B cell (primary cell): ENCODE measurements around the gene SLC39A12.

Experiments
- EZH2 ChIP-seq: IDR thresholded peaks from 2 replicates; pipeline ENCODE4 v1.6.1; 2012; ENCODE audit warnings: borderline replicate concordance, low read depth, mild to moderate bottlenecking, moderate library complexity, low read length; ENCODE audit not compliant: insufficient read depth, poor library complexity, severe bottlenecking
- TF ChIP-seq, protein P1 (sequence below): fragments of 200-600 bp; IDR thresholded peaks from one replicate; pipeline ENCODE4 v1.8.0; 2022; ENCODE audit warnings: antibody characterized with exemption, mild to moderate bottlenecking

DNA sequence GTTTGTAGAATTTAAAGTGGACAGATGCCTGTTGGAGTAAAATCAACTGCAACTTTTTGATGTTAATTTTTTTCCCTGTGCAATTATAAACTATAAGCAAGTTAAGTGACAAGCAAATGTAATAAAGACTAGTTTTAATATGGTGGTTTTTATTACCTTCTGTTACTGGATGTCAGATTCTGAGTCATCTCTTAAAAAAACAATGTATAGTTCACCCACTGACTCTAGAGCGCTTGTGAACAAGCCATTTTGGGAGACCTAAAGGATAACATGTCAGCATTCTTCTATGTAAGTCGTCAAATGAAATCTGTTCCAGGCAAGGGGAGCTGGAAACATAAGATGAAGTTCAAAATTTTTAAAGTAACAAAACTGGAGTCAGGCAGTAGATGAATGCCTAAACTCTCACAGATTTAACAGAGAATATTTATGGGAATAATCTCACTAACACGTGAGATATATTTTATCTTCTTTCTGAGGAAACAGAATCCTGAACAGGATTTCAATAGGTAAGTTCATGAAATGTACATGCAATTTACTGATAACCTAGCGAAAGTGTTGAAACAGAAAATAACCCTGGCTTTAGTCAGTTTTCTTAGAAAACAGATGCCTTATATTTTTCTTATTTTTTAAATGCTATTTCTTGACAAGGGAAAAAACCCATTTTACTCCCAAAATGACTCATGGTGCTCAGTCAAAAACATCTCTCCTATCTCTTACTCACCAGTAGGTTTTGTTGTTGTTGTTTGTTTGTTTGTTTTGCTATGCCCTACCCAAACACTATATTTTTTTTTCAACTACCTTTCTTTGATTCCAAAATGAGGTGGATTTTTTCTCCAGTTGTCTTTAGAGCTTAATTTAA, 91.7 kb downstream of the SLC39A12 start:
- TF ChIP-seq, protein P1, sequence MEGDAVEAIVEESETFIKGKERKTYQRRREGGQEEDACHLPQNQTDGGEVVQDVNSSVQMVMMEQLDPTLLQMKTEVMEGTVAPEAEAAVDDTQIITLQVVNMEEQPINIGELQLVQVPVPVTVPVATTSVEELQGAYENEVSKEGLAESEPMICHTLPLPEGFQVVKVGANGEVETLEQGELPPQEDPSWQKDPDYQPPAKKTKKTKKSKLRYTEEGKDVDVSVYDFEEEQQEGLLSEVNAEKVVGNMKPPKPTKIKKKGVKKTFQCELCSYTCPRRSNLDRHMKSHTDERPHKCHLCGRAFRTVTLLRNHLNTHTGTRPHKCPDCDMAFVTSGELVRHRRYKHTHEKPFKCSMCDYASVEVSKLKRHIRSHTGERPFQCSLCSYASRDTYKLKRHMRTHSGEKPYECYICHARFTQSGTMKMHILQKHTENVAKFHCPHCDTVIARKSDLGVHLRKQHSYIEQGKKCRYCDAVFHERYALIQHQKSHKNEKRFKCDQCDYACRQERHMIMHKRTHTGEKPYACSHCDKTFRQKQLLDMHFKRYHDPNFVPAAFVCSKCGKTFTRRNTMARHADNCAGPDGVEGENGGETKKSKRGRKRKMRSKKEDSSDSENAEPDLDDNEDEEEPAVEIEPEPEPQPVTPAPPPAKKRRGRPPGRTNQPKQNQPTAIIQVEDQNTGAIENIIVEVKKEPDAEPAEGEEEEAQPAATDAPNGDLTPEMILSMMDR = no peak
- TF ChIP-seq EZH2 = no peak
